Lower lobe of right lung (tissue), 2 donors: ENCODE data around the gene LGR5. TPM values are rescaled to one million over a fixed set of nuclear protein-coding genes. Genes with fewer than 3 reads are reported as not detected.

ENCODE experiments used
- ATAC-seq, 2 donors: fragments of 200-7000 bp; cut with Tn5 transposase; one replicate each; pipeline ENCODE4 v1.9.1; 2020 to 2022; ENCODE audit warnings: mild to moderate bottlenecking in 2 of 2, moderate library complexity in 2 of 2
- DNase-seq: peaks from one replicate; pipeline ENCODE4 v3.0.0-alpha.2; 2020
- H3K27ac ChIP-seq: fragments of 200-600 bp; one replicate; pipeline ENCODE4 v1.8.0; 2022
- H3K27me3 ChIP-seq: fragments of 200-600 bp; one replicate; pipeline ENCODE4 v1.8.0; 2022; ENCODE audit warnings: low read depth
- H3K36me3 ChIP-seq: fragments of 200-600 bp; one replicate; pipeline ENCODE4 v1.8.0; 2022; ENCODE audit warnings: mild to moderate bottlenecking
- H3K4me1 ChIP-seq: fragments of 200-600 bp; one replicate; pipeline ENCODE4 v1.8.0; 2022
- H3K4me3 ChIP-seq: fragments of 200-600 bp; one replicate; pipeline ENCODE4 v1.8.0; 2022; ENCODE audit warnings: mild to moderate bottlenecking
- H3K9me3 ChIP-seq: fragments of 200-600 bp; one replicate; pipeline ENCODE4 v1.8.0; 2022
- intact Hi-C: fragments of 100-400 bp; cut with DNase I; formaldehyde crosslinking; loops from one replicate; pipeline ENCODE4 v1.11.0; 2022
- total RNA-seq: library from RNA; stranded (reverse); fragmentation: NEBNext Ultra II Directional; extraction: Animal tissue kit (Norgen Biotek cat#: 25700); gene quantifications from one replicate; pipeline ENCODE4 v1.2.1, GENCODE V29; 2021
- TF ChIP-seq, protein P1 (sequence below): fragments of 200-600 bp; IDR thresholded peaks from one replicate; pipeline ENCODE4 v1.8.0; 2022; ENCODE audit warnings: antibody characterized with exemption, mild to moderate bottlenecking
- donor health status: DM: no; HTN: yes; CAD: no; lungs with severe emphysema.

Gene LGR5
- total RNA-seq, 1 donor from 2014 or later, result 1.2 TPM

DNA sequence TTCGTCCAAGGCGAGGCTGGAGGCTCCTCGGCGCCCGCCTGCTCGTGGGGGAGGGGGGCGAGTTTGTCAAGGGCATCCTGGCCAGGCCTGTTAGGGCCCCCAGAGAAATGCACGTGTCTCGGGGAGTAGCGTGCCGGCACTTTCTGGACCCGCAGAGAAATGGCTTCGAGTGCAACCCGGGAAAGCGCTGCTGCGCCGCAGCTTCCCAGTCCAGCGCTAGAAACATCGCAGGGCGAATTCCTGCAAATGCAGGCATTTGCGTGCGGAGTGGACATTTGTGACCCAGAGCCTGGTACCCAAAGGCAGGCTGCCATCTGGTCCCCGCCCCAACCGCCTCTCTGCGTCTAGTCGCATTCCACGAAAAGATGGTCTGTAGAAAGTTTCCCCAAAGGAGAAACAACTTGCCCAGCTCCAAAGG lies 756 bp downstream of the LGR5 start:
- intact Hi-C loops, result no loop called here
- peaks cover 49% of the 10 kb centered on the region for H3K27me3 ChIP-seq

DNA sequence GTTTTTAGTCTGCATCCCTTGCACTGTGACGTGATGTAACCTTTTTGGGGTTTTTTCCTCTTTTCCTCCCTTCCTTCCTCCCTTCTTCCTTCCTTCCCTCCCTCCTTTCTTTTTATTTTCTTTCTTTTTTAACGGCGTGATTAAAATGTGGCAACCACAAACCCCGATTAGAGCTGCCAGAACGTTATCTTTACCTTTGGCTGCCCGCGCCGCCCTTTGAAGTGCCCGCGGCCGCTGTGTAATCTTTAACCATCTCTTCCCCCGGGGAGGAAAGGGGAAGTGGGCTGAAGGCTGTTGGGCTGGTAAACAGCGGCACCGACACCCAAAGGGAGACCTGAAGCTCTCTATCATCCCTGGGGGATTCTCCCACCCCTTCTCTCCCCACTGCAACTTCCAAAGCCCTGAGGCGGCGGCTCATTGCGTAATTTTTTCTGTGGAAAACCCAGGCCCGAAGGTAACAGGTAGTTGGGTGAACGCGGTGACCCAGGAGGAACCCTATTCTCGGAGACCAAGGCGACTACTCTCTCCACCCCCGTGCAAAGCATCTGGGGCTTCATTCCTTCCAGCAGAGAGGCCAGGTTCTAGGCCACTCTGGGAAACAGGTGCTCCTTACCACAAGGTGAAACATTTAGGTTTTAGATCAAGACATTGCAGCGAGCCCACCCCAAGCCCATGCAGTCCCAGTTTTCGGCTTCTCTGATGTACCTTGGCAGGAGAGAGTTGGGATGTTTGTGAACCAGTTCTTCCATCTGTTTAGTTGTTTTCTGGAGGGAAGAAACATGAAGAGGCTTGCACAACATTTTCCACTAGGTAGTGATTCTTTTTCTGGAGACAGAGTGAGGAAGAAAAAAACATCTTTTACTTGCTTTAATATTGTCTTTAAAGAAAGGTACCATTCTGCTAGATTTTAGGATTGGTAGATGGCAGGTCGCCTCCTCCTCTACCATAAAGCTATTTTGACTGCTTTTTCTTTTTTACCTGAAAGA lies 1.5 kb downstream of the LGR5 start:
- Histone ChIP-seq H3K4me1 (peaks cover 25% of the 10 kb centered on the region), H3K9me3 (no peaks in the 10 kb centered on the region), H3K27ac (no peak overlapping the region), H3K4me3 (peak overlapping the region; percentile 54), H3K36me3 (no peaks in the 10 kb centered on the region), H3K27me3 (peaks cover 49% of the 10 kb centered on the region)
- intact Hi-C loops, result no loop called here
- peak in 1 of 2 donors; percentile 49 for ATAC-seq
- TF ChIP-seq, protein P1, sequence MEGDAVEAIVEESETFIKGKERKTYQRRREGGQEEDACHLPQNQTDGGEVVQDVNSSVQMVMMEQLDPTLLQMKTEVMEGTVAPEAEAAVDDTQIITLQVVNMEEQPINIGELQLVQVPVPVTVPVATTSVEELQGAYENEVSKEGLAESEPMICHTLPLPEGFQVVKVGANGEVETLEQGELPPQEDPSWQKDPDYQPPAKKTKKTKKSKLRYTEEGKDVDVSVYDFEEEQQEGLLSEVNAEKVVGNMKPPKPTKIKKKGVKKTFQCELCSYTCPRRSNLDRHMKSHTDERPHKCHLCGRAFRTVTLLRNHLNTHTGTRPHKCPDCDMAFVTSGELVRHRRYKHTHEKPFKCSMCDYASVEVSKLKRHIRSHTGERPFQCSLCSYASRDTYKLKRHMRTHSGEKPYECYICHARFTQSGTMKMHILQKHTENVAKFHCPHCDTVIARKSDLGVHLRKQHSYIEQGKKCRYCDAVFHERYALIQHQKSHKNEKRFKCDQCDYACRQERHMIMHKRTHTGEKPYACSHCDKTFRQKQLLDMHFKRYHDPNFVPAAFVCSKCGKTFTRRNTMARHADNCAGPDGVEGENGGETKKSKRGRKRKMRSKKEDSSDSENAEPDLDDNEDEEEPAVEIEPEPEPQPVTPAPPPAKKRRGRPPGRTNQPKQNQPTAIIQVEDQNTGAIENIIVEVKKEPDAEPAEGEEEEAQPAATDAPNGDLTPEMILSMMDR, result no peak
- DNase-seq, result no peak

More for the DNA sequence above, 756 bp downstream of the LGR5 start:
- Histone ChIP-seq H3K4me1 (peaks cover 25% of the 10 kb centered on the region), H3K36me3 (no peaks in the 10 kb centered on the region), H3K4me3 (peak overlapping the region; percentile 54), H3K9me3 (no peaks in the 10 kb centered on the region), H3K27ac (no peak overlapping the region)
- TF ChIP-seq, protein P1, result no peak
- no peak for ATAC-seq
- DNase-seq, result no peak

DNA sequence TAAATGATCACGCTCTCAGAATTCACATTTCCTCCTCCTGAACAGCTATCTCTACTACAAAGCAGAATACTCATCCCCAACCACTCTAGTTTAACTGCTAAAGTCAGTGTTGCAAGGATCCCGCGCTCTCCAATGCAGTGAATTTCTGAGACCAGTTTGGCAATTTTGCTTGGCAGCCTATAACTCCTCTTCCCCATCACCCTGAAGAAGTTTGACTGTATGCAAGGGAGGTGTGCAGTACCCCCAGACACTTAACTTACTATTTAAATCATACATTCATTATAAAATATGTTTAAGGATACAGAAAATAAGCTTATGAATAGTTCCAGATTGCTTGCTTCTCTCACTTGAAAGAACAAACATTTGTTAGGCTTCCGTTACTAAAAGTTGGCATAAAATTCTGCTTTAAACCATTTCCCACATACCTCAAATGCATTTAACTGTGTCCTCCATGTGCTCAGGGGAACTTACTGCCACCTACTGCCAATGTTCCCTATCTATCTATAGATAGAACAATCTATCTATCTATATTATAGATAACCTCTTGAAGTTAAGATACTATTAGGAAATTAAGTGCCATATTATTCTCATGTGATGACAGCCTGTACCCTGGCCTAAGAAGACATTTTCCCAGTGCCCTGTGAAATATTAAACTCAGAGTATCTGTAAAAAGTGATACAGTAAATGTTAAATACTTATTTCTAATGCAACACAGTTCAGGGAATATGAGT lies 2.4 kb downstream of the LGR5 start:
- ATAC-seq (no peak), DNase-seq (no peak)
- Histone ChIP-seq H3K36me3 (no peaks in the 10 kb centered on the region), H3K27me3 (peaks cover 46% of the 10 kb centered on the region), H3K4me3 (no peak overlapping the region), H3K9me3 (no peaks in the 10 kb centered on the region), H3K4me1 (peaks cover 25% of the 10 kb centered on the region), H3K27ac (no peak overlapping the region)
- intact Hi-C loops, result no loop called here
- TF ChIP-seq, protein P1, result no peak

DNA sequence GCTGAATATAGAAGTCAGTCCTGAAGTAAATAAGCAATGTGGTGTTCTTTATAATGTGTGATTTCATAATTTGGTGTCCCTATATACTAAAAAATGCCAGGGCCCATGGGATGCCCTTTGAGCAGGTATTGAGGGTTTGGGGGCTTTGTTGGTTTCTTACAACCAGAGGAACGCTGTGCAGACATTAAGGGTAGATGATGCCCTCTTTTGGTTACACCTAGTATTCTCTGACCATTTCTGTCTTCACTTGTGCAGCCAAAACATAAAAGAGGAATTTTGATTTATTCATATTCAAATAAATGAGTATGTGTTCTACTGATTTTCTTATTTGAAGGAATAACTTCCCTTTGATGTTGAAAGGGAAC lies 3.0 kb downstream of the LGR5 start:
- DNase-seq (no peak), ATAC-seq (no peak)
- H3K4me3 ChIP-seq, result no peak overlapping the region
- TF ChIP-seq, protein P1, result no peak
- no peaks in the 10 kb centered on the region for H3K36me3 ChIP-seq
- H3K9me3 ChIP-seq, result no peaks in the 10 kb centered on the region
- no peak overlapping the region for H3K27ac ChIP-seq
- H3K27me3 ChIP-seq, result peaks cover 42% of the 10 kb centered on the region
- peaks cover 25% of the 10 kb centered on the region for H3K4me1 ChIP-seq
- intact Hi-C loops, result no loop called here

DNA sequence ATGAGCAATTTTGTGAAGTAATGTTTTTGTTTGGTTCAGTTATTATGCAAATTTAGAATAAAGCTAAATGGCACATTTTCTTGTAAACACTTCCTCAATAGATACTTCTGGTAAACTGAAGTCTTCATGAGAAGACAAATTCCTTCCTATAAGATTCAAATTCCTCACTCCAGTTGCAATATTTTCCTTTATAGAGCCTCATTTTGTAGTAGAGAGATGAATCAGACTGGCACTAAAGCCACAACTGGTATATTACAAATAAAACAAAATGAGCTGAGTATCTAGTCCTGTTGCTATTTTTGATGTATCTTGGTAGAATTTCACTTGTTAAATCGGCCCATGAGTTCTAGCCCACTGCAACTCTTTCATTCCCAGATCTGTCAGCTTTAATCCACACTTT lies 5.5 kb downstream of the LGR5 start:
- ATAC-seq (no peak), DNase-seq (no peak)
- Histone ChIP-seq H3K27me3 (peaks cover 19% of the 10 kb centered on the region), H3K36me3 (no peaks in the 10 kb centered on the region), H3K27ac (no peak overlapping the region), H3K4me3 (no peak overlapping the region), H3K4me1 (peaks cover 10% of the 10 kb centered on the region), H3K9me3 (no peaks in the 10 kb centered on the region)
- intact Hi-C loops, result no loop called here
- TF ChIP-seq, protein P1, result no peak
